Measurements from ENCODE around the gene NEMP2.

GRCh38 chr2:190505696-190506095, 28.8 kb downstream of the NEMP2 start:
- TF ChIP-seq CTCF (conservative IDR thresholded peaks at IDR 0.05 in 1 of 2, IDR thresholded peaks at IDR 0.05 in 1 of 2; ENCODE audit: extremely low read depth in 1 of 2, insufficient read depth in 1 of 2, low read depth in 1 of 2, low read length in 2 of 2) (no peak), EZH2 (IDR thresholded peaks at IDR 0.05; ENCODE audit: borderline replicate concordance, low read length) (no peak)
